ENCODE results near the gene FARSB.

- TF ChIP-seq, protein P1, sequence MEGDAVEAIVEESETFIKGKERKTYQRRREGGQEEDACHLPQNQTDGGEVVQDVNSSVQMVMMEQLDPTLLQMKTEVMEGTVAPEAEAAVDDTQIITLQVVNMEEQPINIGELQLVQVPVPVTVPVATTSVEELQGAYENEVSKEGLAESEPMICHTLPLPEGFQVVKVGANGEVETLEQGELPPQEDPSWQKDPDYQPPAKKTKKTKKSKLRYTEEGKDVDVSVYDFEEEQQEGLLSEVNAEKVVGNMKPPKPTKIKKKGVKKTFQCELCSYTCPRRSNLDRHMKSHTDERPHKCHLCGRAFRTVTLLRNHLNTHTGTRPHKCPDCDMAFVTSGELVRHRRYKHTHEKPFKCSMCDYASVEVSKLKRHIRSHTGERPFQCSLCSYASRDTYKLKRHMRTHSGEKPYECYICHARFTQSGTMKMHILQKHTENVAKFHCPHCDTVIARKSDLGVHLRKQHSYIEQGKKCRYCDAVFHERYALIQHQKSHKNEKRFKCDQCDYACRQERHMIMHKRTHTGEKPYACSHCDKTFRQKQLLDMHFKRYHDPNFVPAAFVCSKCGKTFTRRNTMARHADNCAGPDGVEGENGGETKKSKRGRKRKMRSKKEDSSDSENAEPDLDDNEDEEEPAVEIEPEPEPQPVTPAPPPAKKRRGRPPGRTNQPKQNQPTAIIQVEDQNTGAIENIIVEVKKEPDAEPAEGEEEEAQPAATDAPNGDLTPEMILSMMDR (IDR thresholded peaks at IDR 0.05): no peak
- no peak for TF ChIP-seq POLR2A (IDR thresholded peaks at IDR 0.05)
These were observed 52.4 kb downstream of the FARSB start for GRCh38 chr2:222603501-222603900.
